Vagina (tissue), 2 donors: ENCODE measurements around the gene BCAS4.

Source experiments
- POLR2A ChIP-seq, 2 donors: fragments of 450-650 bp; IDR thresholded peaks; one replicate each; pipeline ENCODE4 v1.6.1; 2017; ENCODE audit warnings: antibody characterized with exemption in 2 of 2, mild to moderate bottlenecking in 2 of 2, moderate library complexity in 2 of 2
- POLR2AphosphoS5 ChIP-seq, 2 donors: sonication (generic); formaldehyde crosslinking; IDR thresholded peaks; one replicate each; pipeline ENCODE4 v1.9.0; 2017; ENCODE audit warnings: antibody characterized with exemption in 2 of 2, mild to moderate bottlenecking in 2 of 2, low read depth in 1 of 2; ENCODE audit not compliant: insufficient read depth in 1 of 2

DNA sequence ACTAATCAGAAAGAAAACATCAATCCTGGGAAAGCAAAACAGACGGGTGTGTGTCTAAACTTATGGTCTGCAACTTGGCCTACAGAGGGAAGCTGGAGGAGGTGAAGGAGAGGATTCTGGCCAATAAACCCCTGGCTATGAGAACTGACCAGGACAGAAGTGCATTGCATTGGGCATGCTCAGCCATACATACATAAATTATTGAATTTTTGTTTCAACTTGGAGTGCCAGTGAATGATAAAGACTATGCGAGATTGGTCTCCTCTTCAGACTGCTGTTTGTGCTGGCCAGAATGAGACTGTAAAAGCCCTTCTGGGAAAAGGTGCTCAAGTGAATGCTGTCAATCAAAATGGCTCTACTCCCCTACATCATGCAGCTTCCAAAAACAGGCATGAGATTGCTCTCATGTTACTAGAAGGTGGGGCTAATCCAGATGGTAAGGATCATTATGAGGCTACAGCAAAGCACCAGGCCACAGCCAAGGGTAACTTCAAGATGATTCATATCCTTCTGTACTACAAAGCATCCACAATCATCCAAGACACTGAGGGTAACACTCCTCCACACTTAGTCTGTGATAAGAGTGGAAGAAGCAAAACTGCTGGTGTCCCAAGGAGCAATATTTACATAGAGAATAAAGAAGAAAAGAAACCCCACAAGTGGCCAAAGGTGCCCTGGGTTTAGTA lies 119.0 kb downstream of the BCAS4 start:
- no peak for TF ChIP-seq POLR2A (IDR thresholded peaks at IDR 0.05)
- TF ChIP-seq POLR2AphosphoS5 (IDR thresholded peaks at IDR 0.05; ENCODE audit: insufficient read depth in 1 of 2, low read depth in 1 of 2), result no peak
